ENCODE results near the gene TM7SF2.

GRCh38 chr11:65107751-65108468 lies 3.8 kb upstream of the TM7SF2 start:
- TF ChIP-seq EP300 (IDR thresholded peaks at IDR 0.05) = no peak
- no peak for TF ChIP-seq POLR2A (IDR thresholded peaks at IDR 0.05)
- TF ChIP-seq, protein P1, sequence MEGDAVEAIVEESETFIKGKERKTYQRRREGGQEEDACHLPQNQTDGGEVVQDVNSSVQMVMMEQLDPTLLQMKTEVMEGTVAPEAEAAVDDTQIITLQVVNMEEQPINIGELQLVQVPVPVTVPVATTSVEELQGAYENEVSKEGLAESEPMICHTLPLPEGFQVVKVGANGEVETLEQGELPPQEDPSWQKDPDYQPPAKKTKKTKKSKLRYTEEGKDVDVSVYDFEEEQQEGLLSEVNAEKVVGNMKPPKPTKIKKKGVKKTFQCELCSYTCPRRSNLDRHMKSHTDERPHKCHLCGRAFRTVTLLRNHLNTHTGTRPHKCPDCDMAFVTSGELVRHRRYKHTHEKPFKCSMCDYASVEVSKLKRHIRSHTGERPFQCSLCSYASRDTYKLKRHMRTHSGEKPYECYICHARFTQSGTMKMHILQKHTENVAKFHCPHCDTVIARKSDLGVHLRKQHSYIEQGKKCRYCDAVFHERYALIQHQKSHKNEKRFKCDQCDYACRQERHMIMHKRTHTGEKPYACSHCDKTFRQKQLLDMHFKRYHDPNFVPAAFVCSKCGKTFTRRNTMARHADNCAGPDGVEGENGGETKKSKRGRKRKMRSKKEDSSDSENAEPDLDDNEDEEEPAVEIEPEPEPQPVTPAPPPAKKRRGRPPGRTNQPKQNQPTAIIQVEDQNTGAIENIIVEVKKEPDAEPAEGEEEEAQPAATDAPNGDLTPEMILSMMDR (IDR thresholded peaks at IDR 0.05) = no peak

Measured in gastroesophageal sphincter (tissue), 3 donors.